ENCODE data around the gene CACNA1D. TPM values are rescaled to one million over a fixed set of nuclear protein-coding genes. Genes with fewer than 3 reads are reported as not detected.

Gene CACNA1D
- total RNA-seq, 4 donors from 2014 or later: 0.85 to 0.88 TPM; not detected in 2

- no peak for TF ChIP-seq CTCF (IDR thresholded peaks at IDR 0.05; ENCODE audit: low read depth)
These were observed 12.2 kb upstream of the CACNA1D start for GRCh38 chr3:53482227-53482626.

GRCh38 chr3:53483821-53484220, 10.6 kb upstream of the CACNA1D start:
- no peak for TF ChIP-seq CTCF (IDR thresholded peaks at IDR 0.05; ENCODE audit: low read depth)

GRCh38 chr3:53484984-53485383, 9.4 kb upstream of the CACNA1D start:
- no peak for TF ChIP-seq CTCF (IDR thresholded peaks at IDR 0.05; ENCODE audit: low read depth)

GRCh38 chr3:53485675-53486403, 8.6 kb upstream of the CACNA1D start:
- TF ChIP-seq CTCF (IDR thresholded peaks at IDR 0.05; ENCODE audit: low read depth): no peak

- TF ChIP-seq CTCF (IDR thresholded peaks at IDR 0.05; ENCODE audit: low read depth): no peak
These were observed 7.3 kb upstream of the CACNA1D start for GRCh38 chr3:53486961-53487654.

- no peak for TF ChIP-seq CTCF (IDR thresholded peaks at IDR 0.05; ENCODE audit: low read depth)
These were observed 5.0 kb upstream of the CACNA1D start for GRCh38 chr3:53489386-53489785.

GRCh38 chr3:53489787-53490458, 4.5 kb upstream of the CACNA1D start:
- no peak for TF ChIP-seq CTCF (IDR thresholded peaks at IDR 0.05; ENCODE audit: low read depth)

Measured in subcutaneous adipose tissue (tissue), 4 donors.